NCI-H1048 (cell line): Measurements from ENCODE around the gene ARL13B.
A peak's percentile ranks its signal among the peaks of the same experiment; 100 is the strongest.
"Not testable (repeated sequence)": the region's sequence is repeated elsewhere in the genome, so short reads cannot be mapped to it uniquely, and the experiment has no call there.

Experiments used
- DNase-seq: peaks from one replicate; lab custom pipeline; 2025; lab: John Stamatoyannopoulos, UW

ARL13B gene

GRCh38 chr3:93979850-93980676, at the start of gene ARL13B:
Gene ARL13B, plus strand, starts transcription at chr3:93980155. Its CDS starts 269 bp downstream, at chr3:93980424.
- DNase-seq: peak; percentile 99

GRCh38 chr3:93931597-93932229, 48.2 kb upstream of the ARL13B start:
- no peak for DNase-seq

- no peak for DNase-seq
These were observed 45.4 kb upstream of the ARL13B start for GRCh38 chr3:93934366-93935046.

GRCh38 chr3:93936549-93936948, 43.4 kb upstream of the ARL13B start:
- DNase-seq: no peak

GRCh38 chr3:93937485-93937884, 42.5 kb upstream of the ARL13B start:
- DNase-seq: not testable (repeated sequence)

- DNase-seq: not testable (repeated sequence)
These were observed 30.0 kb upstream of the ARL13B start for GRCh38 chr3:93949958-93950357.

- DNase-seq: no peak
These were observed 18.9 kb upstream of the ARL13B start for GRCh38 chr3:93961026-93961425.

GRCh38 chr3:93961489-93961888, 18.5 kb upstream of the ARL13B start:
- DNase-seq: no peak

- no peak for DNase-seq
These were observed 17.2 kb upstream of the ARL13B start for GRCh38 chr3:93962798-93963197.

GRCh38 chr3:93965106-93965505, 14.8 kb upstream of the ARL13B start:
- not testable (repeated sequence) for DNase-seq

GRCh38 chr3:93969443-93969842, 10.5 kb upstream of the ARL13B start:
- no peak for DNase-seq

- no peak for DNase-seq
These were observed 10.0 kb upstream of the ARL13B start for GRCh38 chr3:93969997-93970396.

- DNase-seq: peak; percentile 17
These were observed 6.5 kb upstream of the ARL13B start, which contains the start of gene PROS1 for GRCh38 chr3:93973131-93974126. Gene PROS1, minus strand, starts transcription at chr3:93973896. Its CDS starts 147 bp downstream, at chr3:93973749.

GRCh38 chr3:93981649-93982048, 1.7 kb downstream of the ARL13B start:
- no peak for DNase-seq

GRCh38 chr3:93983408-93983807, 3.5 kb downstream of the ARL13B start:
- no peak for DNase-seq

- no peak for DNase-seq
These were observed 4.7 kb downstream of the ARL13B start for GRCh38 chr3:93984618-93985017.

GRCh38 chr3:93988283-93988682, 8.3 kb downstream of the ARL13B start:
- DNase-seq: no peak

- no peak for DNase-seq
These were observed 8.8 kb downstream of the ARL13B start for GRCh38 chr3:93988764-93989163.

- no peak for DNase-seq
These were observed 9.3 kb downstream of the ARL13B start for GRCh38 chr3:93989241-93989640.

- DNase-seq: no peak
These were observed 11.7 kb downstream of the ARL13B start for GRCh38 chr3:93991631-93992030.

GRCh38 chr3:93992207-93992606, 12.3 kb downstream of the ARL13B start:
- no peak for DNase-seq
